Keratinocyte (primary cell): ENCODE measurements around the gene FGF19. TPM values are rescaled to one million over a fixed set of nuclear protein-coding genes. Genes with fewer than 3 reads are reported as not detected.

Source experiments
- DNase-seq: peaks from one replicate; pipeline ENCODE4 v3.0.0-alpha.2; 2011; ENCODE audit warnings: low read depth, missing footprints, low spot score
- FAIRE-seq: peaks from 2 replicates; lab custom pipeline; 2011; peaks lifted over from hg19 to GRCh38; lab: Jason Lieb, UNC
- H2AFZ ChIP-seq: 2 replicates; pipeline ENCODE4 v1.6.0; 2012; ENCODE audit warnings: low read length, control low read depth, inconsistent platforms; ENCODE audit not compliant: control insufficient read depth
- H3K27ac ChIP-seq: 2 replicates; pipeline ENCODE4 v1.5.1; 2011; ENCODE audit warnings: low read length; ENCODE audit not compliant: control insufficient read depth, insufficient read depth
- H3K27me3 ChIP-seq: 3 replicates; pipeline ENCODE4 v1.6.0; 2011; ENCODE audit warnings: low read length; ENCODE audit not compliant: control insufficient read depth, insufficient read depth; ENCODE audit errors: extremely low read depth
- H3K36me3 ChIP-seq, 2 experiments: 2 replicates in 1 of 2; 3 replicates in 1 of 2; pipeline ENCODE4 v1.5.1; 2011; ENCODE audit warnings: low read length in 2 of 2, mild to moderate bottlenecking in 1 of 2; ENCODE audit not compliant: control insufficient read depth in 2 of 2, insufficient read depth in 2 of 2; ENCODE audit errors: extremely low read depth in 1 of 2
- H3K4me1 ChIP-seq: 3 replicates; pipeline ENCODE4 v1.5.1; 2011; ENCODE audit warnings: low read length; ENCODE audit not compliant: control insufficient read depth, insufficient read depth; ENCODE audit errors: extremely low read depth
- H3K4me2 ChIP-seq: 3 replicates; pipeline ENCODE4 v1.6.0; 2011; ENCODE audit warnings: low read depth, low read length; ENCODE audit not compliant: control insufficient read depth, insufficient read depth; ENCODE audit errors: extremely low read depth
- H3K4me3 ChIP-seq, 3 experiments: fragments of 200-600 bp in 1 of 3; sonication (generic) in 1 of 3; 2 replicates in 2 of 3; 3 replicates in 1 of 3; pipeline ENCODE4 v1.5.1; 2011 to 2016; ENCODE audit warnings: low read length in 3 of 3, mild to moderate bottlenecking in 3 of 3, control low read depth in 2 of 3, inconsistent platforms in 1 of 3, low read depth in 1 of 3, mixed read lengths in 1 of 3, mixed run types in 1 of 3, moderate library complexity in 1 of 3; ENCODE audit not compliant: control insufficient read depth in 2 of 3, insufficient read depth in 2 of 3; ENCODE audit errors: extremely low read depth in 1 of 3
- H3K79me2 ChIP-seq: 2 replicates; pipeline ENCODE4 v1.6.0; 2012; ENCODE audit warnings: low read length; ENCODE audit not compliant: control insufficient read depth, insufficient read depth
- H3K9ac ChIP-seq: 3 replicates; pipeline ENCODE4 v1.6.0; 2011; ENCODE audit warnings: low read length; ENCODE audit not compliant: control insufficient read depth, insufficient read depth; ENCODE audit errors: extremely low read depth
- H3K9me1 ChIP-seq: 3 replicates; pipeline ENCODE4 v1.6.0; 2011; ENCODE audit warnings: low read length; ENCODE audit not compliant: control insufficient read depth, insufficient read depth; ENCODE audit errors: extremely low read depth
- H3K9me3 ChIP-seq: 2 replicates; pipeline ENCODE4 v1.5.1; 2012; ENCODE audit warnings: low read depth, low read length; ENCODE audit not compliant: control insufficient read depth
- H4K20me1 ChIP-seq: 3 replicates; pipeline ENCODE4 v1.6.0; 2011; ENCODE audit warnings: low read length; ENCODE audit not compliant: control insufficient read depth, insufficient read depth; ENCODE audit errors: extremely low read depth
- CTCF ChIP-seq, 3 experiments: IDR thresholded peaks in 1 of 3; conservative IDR thresholded peaks in 1 of 3; optimal IDR thresholded peaks in 1 of 3; 2 replicates in 2 of 3; 3 replicates in 1 of 3; pipeline versions ENCODE3 to v1.5.1; 2011; ENCODE audit warnings: low read length in 3 of 3, mild to moderate bottlenecking in 3 of 3, moderate library complexity in 2 of 3, control low read depth in 1 of 3, inconsistent platforms in 1 of 3; ENCODE audit not compliant: insufficient read depth in 2 of 3; ENCODE audit errors: extremely low read depth in 1 of 3
- EZH2 ChIP-seq: IDR thresholded peaks from one replicate; pipeline ENCODE4 v1.6.1; 2012; ENCODE audit warnings: inconsistent platforms, mild to moderate bottlenecking, low read length, moderate library complexity
- dilution Hi-C: fragments of 300-500 bp; cut with MboI; formaldehyde crosslinking; loops from one replicate; pipeline ENCODE4 v1.7.0; 2020; ENCODE audit warnings: low sequenced_read_pairs; ENCODE audit not compliant: extremely low pct_ligation_motif_present
- polyA plus RNA-seq, 5 experiments: library from polyadenylated mRNA; depleted of rRNA in 3 of 5; stranded (reverse) in 3 of 5; stranded (forward) in 1 of 5; unstranded in 1 of 5; fragments of >200 nt; gene quantifications; 1 replicate in 1 of 5; 2 replicates in 3 of 5; 3 replicates in 1 of 5; pipeline versions ENCODE4 v1.2.1 to v1.2.3, GENCODE V29; 2011 to 2012; ENCODE audit warnings: missing spikeins in 2 of 5, low read depth in 1 of 5, low replicate concordance in 1 of 5

FGF19 gene
- polyA plus RNA-seq, 1 donor (not counting 4 experiments of a cell fraction or from before 2014, with no cell fraction given) = 0.08 TPM

GRCh38 chr11:69683764-69684333, 20.0 kb downstream of the FGF19 start:
- H2AFZ ChIP-seq = no peak overlapping the region
- DNase-seq (no peak), FAIRE-seq (no peak)

GRCh38 chr11:69682681-69683326, 21.0 kb downstream of the FGF19 start:
- no peak for TF ChIP-seq EZH2
- no peak for TF ChIP-seq CTCF (optimal IDR thresholded peaks at IDR 0.05 in 1 of 3, IDR thresholded peaks at IDR 0.05 in 1 of 3, conservative IDR thresholded peaks at IDR 0.05 in 1 of 3; ENCODE audit: extremely low read depth in 1 of 3, insufficient read depth in 2 of 3, low read length in 3 of 3)
- DNase-seq = no peak
- H3K27me3 ChIP-seq = no peaks in the 10 kb centered on the region

More at GRCh38 chr11:69683764-69684333, 20.0 kb downstream of the FGF19 start:
- Histone ChIP-seq H3K27me3 (no peaks in the 10 kb centered on the region), H3K4me3 (no peak overlapping the region), H3K4me2 (no peak overlapping the region), H3K36me3 (no peaks in the 10 kb centered on the region), H3K79me2 (no peaks in the 10 kb centered on the region), H3K27ac (no peak overlapping the region), H4K20me1 (no peaks in the 10 kb centered on the region), H3K9me3 (no peaks in the 10 kb centered on the region), H3K9me1 (no peaks in the 10 kb centered on the region), H3K9ac (no peak overlapping the region), H3K4me1 (peaks cover 10% of the 10 kb centered on the region)
- TF ChIP-seq CTCF (optimal IDR thresholded peaks at IDR 0.05 in 1 of 3, IDR thresholded peaks at IDR 0.05 in 1 of 3, conservative IDR thresholded peaks at IDR 0.05 in 1 of 3; ENCODE audit: extremely low read depth in 1 of 3, insufficient read depth in 2 of 3, low read length in 3 of 3) = peak; percentile 58 to 84 (median 69)
- TF ChIP-seq EZH2 = no peak
- dilution Hi-C loops = no loop called here

More at GRCh38 chr11:69682681-69683326, 21.0 kb downstream of the FGF19 start:
- Histone ChIP-seq H4K20me1 (no peaks in the 10 kb centered on the region), H3K9ac (no peak overlapping the region), H3K4me2 (no peak overlapping the region), H3K4me1 (peaks cover 2% of the 10 kb centered on the region), H2AFZ (no peak overlapping the region), H3K79me2 (no peaks in the 10 kb centered on the region), H3K27ac (no peak overlapping the region), H3K9me1 (no peaks in the 10 kb centered on the region), H3K36me3 (no peaks in the 10 kb centered on the region), H3K9me3 (no peaks in the 10 kb centered on the region), H3K4me3 (no peak overlapping the region)
- dilution Hi-C loops = no loop called here
- no peak for FAIRE-seq
